Spleen (tissue), 11 donors: ENCODE results near the gene ZBTB49. TPM values are rescaled to one million over a fixed set of nuclear protein-coding genes. Genes with fewer than 3 reads are reported as not detected.
"Not testable (repeated sequence)": the region's sequence is repeated elsewhere in the genome, so short reads cannot be mapped to it uniquely, and the experiment has no call there.

Source experiments
- DNase-seq: peaks from one replicate; pipeline ENCODE4 v3.0.0-alpha.2; 2020
- H3K27ac ChIP-seq, 8 donors: fragments of 200-600 bp; sonication (generic) in 7 of 8; 1 replicate in 4 of 8; 2 replicates in 4 of 8; pipeline versions ENCODE4 v1.5.0 to v1.8.0; 2016 to 2021; ENCODE audit warnings: inconsistent platforms in 4 of 8, mild to moderate bottlenecking in 4 of 8, moderate library complexity in 1 of 8
- H3K27me3 ChIP-seq, 7 donors: fragments of 200-600 bp; sonication (generic) in 6 of 7; replicated peaks in 1 of 7; 1 replicate in 4 of 7; 2 replicates in 3 of 7; pipeline versions ENCODE4 v1.5.0 to v1.8.0; 2016 to 2021; ENCODE audit warnings: inconsistent platforms in 3 of 7, mild to moderate bottlenecking in 1 of 7
- H3K36me3 ChIP-seq, 6 donors: fragments of 200-600 bp; sonication (generic) in 5 of 6; 1 replicate in 4 of 6; 2 replicates in 2 of 6; pipeline versions ENCODE4 v1.5.0 to v1.8.0; 2016 to 2021; ENCODE audit warnings: inconsistent platforms in 2 of 6
- H3K4me1 ChIP-seq, 6 donors: fragments of 200-600 bp; sonication (generic) in 5 of 6; 1 replicate in 3 of 6; 2 replicates in 3 of 6; pipeline versions ENCODE4 v1.5.0 to v1.8.0; 2016 to 2021; ENCODE audit warnings: inconsistent platforms in 3 of 6
- H3K4me3 ChIP-seq, 8 donors: fragments of 200-600 bp; sonication (generic) in 7 of 8; 1 replicate in 4 of 8; 2 replicates in 4 of 8; pipeline versions ENCODE4 v1.5.0 to v1.8.0; 2016 to 2021; ENCODE audit warnings: inconsistent platforms in 4 of 8, mild to moderate bottlenecking in 4 of 8, moderate library complexity in 2 of 8
- H3K9me3 ChIP-seq, 8 donors: fragments of 200-600 bp; sonication (generic) in 7 of 8; 1 replicate in 4 of 8; 2 replicates in 4 of 8; pipeline versions ENCODE4 v1.5.0 to v1.8.0; 2016 to 2021; ENCODE audit warnings: inconsistent platforms in 4 of 8
- CTCF ChIP-seq, 11 experiments: fragments of 200-600 bp in 7 of 11; fragments of 450-650 bp in 4 of 11; sonication (generic) in 4 of 11; IDR thresholded peaks in 8 of 11; conservative IDR thresholded peaks in 3 of 11; 1 replicate in 7 of 11; 2 replicates in 4 of 11; pipeline versions ENCODE4 v1.4.0 to v1.8.0; 2016 to 2021; ENCODE audit warnings: antibody characterized with exemption in 11 of 11, inconsistent platforms in 4 of 11, mild to moderate bottlenecking in 1 of 11
- POLR2A ChIP-seq, 3 donors: fragments of 450-650 bp; IDR thresholded peaks; one replicate each; pipeline ENCODE4 v1.5.1; 2017; ENCODE audit warnings: antibody characterized with exemption in 3 of 3, mild to moderate bottlenecking in 1 of 3
- POLR2AphosphoS5 ChIP-seq, 3 donors: sonication (generic); formaldehyde crosslinking; IDR thresholded peaks; one replicate each; pipeline ENCODE4 v1.5.1; 2017; ENCODE audit warnings: antibody characterized with exemption in 3 of 3
- WGBS, 5 donors: extraction: QIAGEN DNeasy Blood & Tissue Kit in 3 of 5; methylation state at CpG; one replicate each; pipeline versions ENCODE4 v1.1.5 to v1.1.7; 2013 to 2018; 5-methylcytosine and 5-hydroxymethylcytosine counted together
- intact Hi-C: fragments of 100-400 bp; cut with DNase I; formaldehyde crosslinking; loops from one replicate; pipeline ENCODE4 v1.15.0; 2023; ENCODE audit warnings: low total_unique reads
- polyA plus RNA-seq, 3 donors: library from polyadenylated mRNA; stranded (reverse); fragments of 200-250 nt; gene quantifications; one replicate each; pipeline ENCODE4 v1.2.1, GENCODE V29; 2013
- total RNA-seq, 7 donors: library from RNA; depleted of rRNA in 3 of 7; stranded (reverse); fragments of >200 nt in 3 of 7; fragmentation: NEBNext Ultra II Directional in 4 of 7; extraction: Animal tissue kit (Norgen Biotek cat#: 25700) in 4 of 7; gene quantifications; one replicate each; pipeline versions ENCODE4 v1.1.0 to v1.2.1, GENCODE V29; 2016 to 2021
- donor health status: healthy with polysubstance abuse.
- donor health status: DM: no; HTN: no; CAD: no; lungs with moderate emphysema.
- donor health status: DM: no; HTN: no; CAD: no.
- donor health status: Bipolar disorder and iron deficiency.
- donor health status: healthy.
- donor health status: DM: no; HTN: no; CAD: no.
- donor health status: DM: yes; HTN: yes; CAD: no.

ZBTB49 gene
- total and polyA plus RNA-seq, 10 donors = 2.7 to 25.4 (median 10.8) TPM

DNA sequence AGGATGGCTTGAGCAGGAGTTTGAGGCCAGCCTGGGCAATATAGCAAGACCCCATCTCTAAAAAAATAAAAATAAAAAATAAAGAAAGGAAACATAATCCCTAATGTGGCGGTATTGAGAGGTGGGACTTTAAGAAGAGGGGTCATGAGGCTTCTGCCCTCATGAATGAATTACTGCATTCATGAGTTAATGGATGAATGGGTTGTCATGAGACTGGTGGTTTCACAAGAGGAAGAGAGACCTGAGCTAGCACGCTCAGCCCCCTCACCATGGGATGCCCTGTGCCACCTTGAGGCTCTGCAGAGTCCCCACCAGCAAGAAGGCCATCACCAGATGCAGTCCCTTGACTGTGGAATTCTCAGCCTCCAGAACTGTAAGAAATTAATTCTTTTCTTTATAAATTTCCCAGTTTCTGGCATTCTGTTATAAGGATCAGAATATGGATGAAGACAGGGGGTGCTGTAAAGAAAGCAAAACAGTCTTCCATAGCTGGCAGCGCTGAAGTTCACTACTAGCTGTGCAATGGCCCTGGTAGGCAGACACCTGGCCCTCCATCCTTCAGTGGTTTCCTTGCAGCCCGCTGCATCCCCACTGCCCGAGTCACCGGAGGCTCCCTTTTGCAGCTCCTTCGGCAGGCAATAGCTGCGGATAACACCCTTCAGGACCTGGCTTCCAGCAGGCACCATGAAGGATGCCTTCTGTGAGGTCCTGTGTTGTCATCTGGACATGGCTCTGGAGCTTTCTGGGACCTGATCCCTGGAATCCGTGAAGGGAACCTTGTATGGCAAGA lies 52.0 kb downstream of the ZBTB49 start:
- peaks cover 0 to 6% (median 0%) of the 10 kb centered on the region in 7 donors for H3K27me3 ChIP-seq

GRCh38 chr4:4343038-4343437 lies 53.0 kb downstream of the ZBTB49 start:
- no peak for DNase-seq
- Histone ChIP-seq H3K27me3 (peaks cover 0 to 6% (median 0%) of the 10 kb centered on the region in 7 donors), H3K9me3 (no peaks in the 10 kb centered on the region), H3K27ac (no peak overlapping the region), H3K4me1 (peaks cover 0 to 4% (median 0%) of the 10 kb centered on the region in 6 donors), H3K36me3 (no peaks in the 10 kb centered on the region), H3K4me3 (no peak overlapping the region)
- intact Hi-C loops = no loop called here
- 80 to 88% (median 83%) methylated on average over 5 of the region's 5 CpGs for WGBS, 5 donors
- TF ChIP-seq CTCF (IDR thresholded peaks at IDR 0.05 in 8 of 11, conservative IDR thresholded peaks at IDR 0.05 in 3 of 11) (no peak), POLR2AphosphoS5 (IDR thresholded peaks at IDR 0.05) (no peak), POLR2A (IDR thresholded peaks at IDR 0.05) (no peak)

More for the DNA sequence above, 52.0 kb downstream of the ZBTB49 start:
- DNase-seq = peak; percentile 42
- Histone ChIP-seq H3K4me1 (peaks cover 0 to 4% (median 0%) of the 10 kb centered on the region in 6 donors), H3K27ac (no peak overlapping the region), H3K36me3 (no peaks in the 10 kb centered on the region), H3K4me3 (no peak overlapping the region), H3K9me3 (no peaks in the 10 kb centered on the region)
- intact Hi-C loops = no loop called here
- 81 to 92% (median 89%) methylated on average over 9 of the region's 9 CpGs for WGBS, 5 donors
- TF ChIP-seq POLR2AphosphoS5 (IDR thresholded peaks at IDR 0.05) (no peak), POLR2A (IDR thresholded peaks at IDR 0.05) (no peak)

DNA sequence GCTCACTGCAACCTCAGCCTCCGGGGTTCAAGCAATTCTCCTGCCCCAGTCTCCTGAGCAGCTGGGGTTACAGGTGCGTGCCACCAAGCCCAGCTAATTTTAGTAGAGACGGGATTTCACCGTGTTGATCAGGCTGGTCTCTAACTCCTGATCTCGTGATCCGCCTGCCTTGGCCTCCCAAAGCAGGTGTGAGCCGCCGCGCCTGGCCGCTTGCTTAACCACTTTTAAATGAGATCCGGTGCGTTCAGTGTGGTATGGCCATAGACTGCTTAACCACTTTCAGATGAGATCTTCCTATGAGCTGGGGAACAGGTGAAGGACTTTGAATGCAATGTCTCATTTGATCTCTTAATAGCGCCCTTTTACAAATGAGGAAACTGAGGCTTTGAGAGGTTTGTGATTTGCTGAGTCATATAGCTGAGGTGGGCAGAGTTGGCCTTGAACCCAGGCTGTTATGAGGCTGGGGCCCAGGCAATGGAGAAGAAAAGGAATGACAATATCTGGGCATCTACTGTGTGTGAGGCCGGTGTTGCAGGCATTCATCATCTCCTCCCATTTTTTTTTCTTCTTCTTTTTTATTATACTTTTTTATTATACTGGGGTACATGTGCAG lies 55.0 kb downstream of the ZBTB49 start:
- peak; percentile 76 for DNase-seq

DNA sequence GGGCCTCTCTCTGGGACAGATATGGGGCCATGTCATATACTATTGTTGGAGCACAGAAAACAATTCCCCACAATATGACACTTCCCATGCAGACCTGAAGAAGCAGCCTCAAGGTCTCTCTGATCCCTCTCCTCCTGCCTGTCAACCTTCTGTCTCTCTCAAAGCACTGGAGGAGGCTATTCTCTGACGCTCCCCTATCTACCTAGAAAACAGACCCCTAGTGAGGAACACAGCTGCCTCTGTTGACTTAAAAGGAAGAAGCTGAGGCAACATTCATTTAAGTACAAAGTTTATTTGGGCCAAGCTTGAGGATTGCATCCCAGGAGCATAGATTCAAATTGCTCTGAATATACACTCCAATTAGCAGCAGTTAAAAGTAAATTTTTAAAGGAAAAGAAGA lies 57.5 kb downstream of the ZBTB49 start:
- Histone ChIP-seq H3K4me1 (peaks cover 0 to 4% (median 0%) of the 10 kb centered on the region in 6 donors), H3K27me3 (peaks cover 0 to 18% (median 0%) of the 10 kb centered on the region in 7 donors), H3K27ac (no peak overlapping the region), H3K9me3 (peaks cover 0 to 5% (median 0%) of the 10 kb centered on the region in 8 donors), H3K36me3 (no peaks in the 10 kb centered on the region), H3K4me3 (no peak overlapping the region)
- intact Hi-C loops = no loop called here
- TF ChIP-seq POLR2AphosphoS5 (IDR thresholded peaks at IDR 0.05) (no peak), POLR2A (IDR thresholded peaks at IDR 0.05) (no peak), CTCF (IDR thresholded peaks at IDR 0.05 in 8 of 11, conservative IDR thresholded peaks at IDR 0.05 in 3 of 11) (no peak)
- DNase-seq = no peak
- 19 to 38% (median 37%) methylated on average over 1 of the region's 1 CpG for WGBS, 5 donors

More for the DNA sequence above, 55.0 kb downstream of the ZBTB49 start:
- Histone ChIP-seq H3K4me1 (peaks cover 0 to 4% (median 0%) of the 10 kb centered on the region in 6 donors), H3K4me3 (no peak overlapping the region), H3K36me3 (no peaks in the 10 kb centered on the region), H3K27ac (no peak overlapping the region), H3K27me3 (peaks cover 0 to 16% (median 0%) of the 10 kb centered on the region in 7 donors), H3K9me3 (peaks cover 0 to 5% (median 0%) of the 10 kb centered on the region in 8 donors)
- no peak for TF ChIP-seq CTCF (IDR thresholded peaks at IDR 0.05 in 8 of 11, conservative IDR thresholded peaks at IDR 0.05 in 3 of 11)
- TF ChIP-seq POLR2A (IDR thresholded peaks at IDR 0.05) = no peak
- peak in 2 of 3 donors; percentile 25 to 74 for TF ChIP-seq POLR2AphosphoS5 (IDR thresholded peaks at IDR 0.05)
- 69 to 85% (median 76%) methylated on average over 14 of the region's 14 CpGs for WGBS, 5 donors
- intact Hi-C loops = no loop called here

DNA sequence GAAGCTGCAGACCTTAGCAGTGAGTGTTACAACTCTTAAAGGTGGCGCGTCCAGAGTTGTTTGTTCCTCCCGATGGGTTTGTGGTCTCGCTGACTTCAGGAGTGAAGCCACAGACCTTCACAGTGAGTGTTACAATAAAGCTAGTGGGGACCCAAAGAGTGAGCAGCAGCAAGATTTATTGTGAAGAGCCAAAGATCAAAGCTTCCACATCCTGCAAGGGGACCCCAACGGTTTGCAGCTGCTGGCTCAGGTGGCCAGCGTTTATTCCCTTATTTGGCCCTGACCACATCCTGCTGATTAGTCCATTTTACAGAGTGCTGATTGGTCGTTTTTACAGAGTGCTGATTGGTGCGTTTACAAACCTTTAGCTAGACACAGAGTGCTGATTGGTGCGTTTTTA lies 58.5 kb downstream of the ZBTB49 start:
- DNase-seq = peak; percentile 56
- intact Hi-C loops = not testable (repeated sequence)

More for the DNA sequence above, 58.5 kb downstream of the ZBTB49 start:
- not testable (repeated sequence) for H3K4me3 ChIP-seq, H3K4me1 ChIP-seq, H3K9me3 ChIP-seq, H3K36me3 ChIP-seq
- WGBS, 5 donors = 46 to 67% (median 53%) methylated on average over 9 of the region's 9 CpGs
- H3K27me3 ChIP-seq = peaks cover 0 to 18% (median 0%) of the 10 kb centered on the region in 7 donors
- H3K27ac ChIP-seq = peak overlapping the region in 1 of 8 donors; percentile 5
